HepG2 (cell line): ENCODE measurements around the gene RUFY2. TPM values are rescaled to one million over a fixed set of nuclear protein-coding genes. Genes with fewer than 3 reads are reported as not detected.

Experiments
- CBX1 ChIP-seq: IDR thresholded peaks from one replicate; pipeline ENCODE4 v1.6.1; 2016; ENCODE audit warnings: antibody characterized with exemption, low read depth
- FOXC1 ChIP-seq: sonication (generic); formaldehyde crosslinking; IDR thresholded peaks from 2 replicates; pipeline ENCODE4 v1.8.0; 2022; ENCODE audit warnings: mild to moderate bottlenecking, missing genetic modification reagents, borderline replicate concordance
- FOXK2 ChIP-seq: fragments of 450-650 bp; IDR thresholded peaks from 2 replicates; pipeline ENCODE4 v1.6.1; 2016
- GABPB1 ChIP-seq: IDR thresholded peaks from 2 replicates; pipeline ENCODE4 v1.6.1; 2016; ENCODE audit warnings: mild to moderate bottlenecking, missing genetic modification reagents, moderate library complexity, missing compliant biosample characterization
- GFI1 ChIP-seq: sonication (generic); formaldehyde crosslinking; IDR thresholded peaks from 2 replicates; pipeline ENCODE4 v1.5.0; 2020; ENCODE audit warnings: missing genetic modification reagents, mild to moderate bottlenecking, borderline replicate concordance
- HMG20B ChIP-seq: conservative IDR thresholded peaks from 2 replicates; pipeline ENCODE4 v1.6.1; 2016; ENCODE audit warnings: missing genetic modification reagents, missing compliant biosample characterization
- HNRNPK ChIP-seq: fragments of 200-400 bp; formaldehyde crosslinking; IDR thresholded peaks from 2 replicates; pipeline ENCODE4 v1.6.1; 2018; ENCODE audit warnings: low read length, low read depth, moderate library complexity, mild to moderate bottlenecking; ENCODE audit not compliant: poor library complexity, severe bottlenecking
- KDM6A ChIP-seq: IDR thresholded peaks from 2 replicates; pipeline ENCODE4 v1.6.1; 2016; ENCODE audit warnings: low read depth
- MED1 ChIP-seq: sonication (generic); formaldehyde crosslinking; IDR thresholded peaks from 2 replicates; pipeline ENCODE4 v1.4.0; 2020; ENCODE audit warnings: missing genetic modification reagents
- NRL ChIP-seq: sonication (generic); formaldehyde crosslinking; IDR thresholded peaks from 2 replicates; pipeline ENCODE4 v1.5.0; 2020; ENCODE audit warnings: missing genetic modification reagents, mild to moderate bottlenecking, moderate library complexity, borderline replicate concordance
- RBFOX2 ChIP-seq: fragments of 200-400 bp; formaldehyde crosslinking; IDR thresholded peaks from 2 replicates; pipeline ENCODE4 v1.6.1; 2017; ENCODE audit warnings: low read depth, mild to moderate bottlenecking, low read length
- TBP ChIP-seq: sonication (generic); formaldehyde crosslinking; IDR thresholded peaks from 2 replicates; pipeline ENCODE4 v1.5.0; 2020; ENCODE audit warnings: missing genetic modification reagents
- TCF7L2 ChIP-seq: IDR thresholded peaks from 2 replicates; pipeline ENCODE4 v1.6.1; 2011; ENCODE audit warnings: mild to moderate bottlenecking, low read depth, low read length, moderate library complexity
- ZKSCAN1 ChIP-seq: fragments of 150-350 bp; IDR thresholded peaks from 2 replicates; pipeline ENCODE4 v1.6.1; 2014; ENCODE audit warnings: low read length
- ZNF142 ChIP-seq: sonication (generic); formaldehyde crosslinking; IDR thresholded peaks from 2 replicates; pipeline ENCODE4 v1.4.0; 2020; ENCODE audit warnings: missing genetic modification reagents
- ZNF33B ChIP-seq: sonication (generic); formaldehyde crosslinking; IDR thresholded peaks from 2 replicates; pipeline ENCODE4 v1.5.1; 2020; ENCODE audit warnings: mild to moderate bottlenecking, missing genetic modification reagents
- ZNF562 ChIP-seq: sonication (generic); formaldehyde crosslinking; IDR thresholded peaks from 2 replicates; pipeline ENCODE4 v1.8.0; 2022; ENCODE audit warnings: missing genetic modification reagents, borderline replicate concordance
- ZSCAN12 ChIP-seq: sonication (generic); formaldehyde crosslinking; IDR thresholded peaks from 2 replicates; pipeline ENCODE4 v1.9.0; 2021; ENCODE audit warnings: mild to moderate bottlenecking, missing genetic modification reagents
- ZSCAN5A ChIP-seq: sonication (generic); formaldehyde crosslinking; IDR thresholded peaks from 2 replicates; pipeline ENCODE4 v1.8.0; 2022; ENCODE audit warnings: mild to moderate bottlenecking, missing genetic modification reagents, borderline replicate concordance
- polyA plus RNA-seq, 8 experiments: library from polyadenylated mRNA; depleted of rRNA in 3 of 8; stranded (reverse) in 7 of 8; unstranded in 1 of 8; fragments of >200 nt; fragmentation: Illumina TruSeq in 4 of 8; extraction: Trizol in 4 of 8; gene quantifications; 2 replicates each; pipeline versions ENCODE4 v1.2.1 to v1.2.3, GENCODE V29; 2011 to 2016; ENCODE audit warnings: low read depth in 4 of 8, missing spikeins in 1 of 8, mixed read lengths in 1 of 8; ENCODE audit not compliant: insufficient read depth in 1 of 8
- total RNA-seq, 5 experiments: library from RNA; depleted of rRNA; stranded (reverse); fragments of >200 nt; fragmentation: Illumina TruSeq; extraction: Trizol; gene quantifications; 2 replicates each; pipeline ENCODE4 v1.2.3, GENCODE V29; 2016; ENCODE audit warnings: low read depth in 1 of 5
- TF ChIP-seq, protein P1 (sequence below): fragments of 450-650 bp; IDR thresholded peaks from 2 replicates; pipeline ENCODE4 v1.6.1; 2017; ENCODE audit warnings: mild to moderate bottlenecking

The RUFY2 gene
- total and polyA plus RNA-seq, 2 of the 13 experiments (the other 11 are each of a cell fraction or from before 2014, with no cell fraction given) = 10.1 to 16.1 TPM

DNA sequence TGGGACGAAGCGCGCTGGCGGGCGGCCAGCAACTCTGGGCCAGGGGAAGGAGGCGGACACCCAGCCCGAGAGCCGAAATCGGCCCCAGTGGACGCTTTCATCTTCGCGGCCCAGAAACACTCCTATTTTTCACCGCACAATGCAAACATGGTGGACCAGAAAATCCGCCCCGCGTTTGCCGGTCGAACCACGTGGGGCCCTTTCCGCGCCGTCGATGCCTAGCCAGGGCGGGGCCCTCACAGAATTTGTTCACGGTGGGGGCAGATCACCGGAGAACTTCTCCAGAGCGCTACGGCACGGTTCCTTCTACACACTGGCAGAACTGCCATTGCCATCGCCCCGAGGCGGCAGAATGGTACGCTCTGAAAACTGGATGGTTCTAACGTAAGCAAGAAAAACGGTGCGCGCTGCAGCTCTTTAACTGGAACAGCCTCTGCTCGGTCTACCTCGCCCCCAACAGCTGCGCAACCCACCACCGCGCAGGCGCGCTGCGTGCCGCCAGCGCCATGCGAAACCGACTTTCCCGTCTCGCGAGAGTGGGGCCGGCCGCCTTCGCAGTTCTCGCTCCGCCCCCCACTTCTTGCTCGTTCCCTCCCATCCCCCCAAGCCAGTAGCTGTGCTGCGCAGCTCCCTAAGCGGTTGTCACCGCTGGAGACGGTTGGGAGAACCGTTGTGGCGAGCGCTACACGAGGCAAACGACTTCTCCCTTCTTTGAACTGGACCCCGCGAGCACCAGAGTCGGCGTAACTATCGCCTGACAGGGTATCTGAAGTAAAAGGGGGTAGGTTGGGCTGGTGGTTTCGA, 75.4 kb downstream of the RUFY2 start, which contains the start of gene HNRNPH3 (continued):
- TF ChIP-seq ZNF142 (CRISPR knock-in tag) = peak; percentile 96
- peak; percentile 82; the same call in 1 of the 2 replicates for TF ChIP-seq ZNF33B (CRISPR knock-in tag)
- no peak for TF ChIP-seq TCF7L2
- peak; percentile 96 for TF ChIP-seq CBX1
- TF ChIP-seq ZNF562 (CRISPR knock-in tag) = 0 out of 2 replicates have a peak, but pooled peaks have one; percentile 33
- TF ChIP-seq ZKSCAN1 = peak; percentile 77
- 0 out of 2 replicates have a peak, but pooled peaks have one; percentile 22 for TF ChIP-seq ZSCAN12
- TF ChIP-seq MED1 = peak; percentile 86
- TF ChIP-seq GABPB1 (CRISPR knock-in tag) = peak; percentile 77
- 0 out of 2 replicates have a peak, but pooled peaks have one; percentile 10 for TF ChIP-seq ZSCAN5A (CRISPR knock-in tag)
- peak; percentile 37; the same call in 1 of the 2 replicates for TF ChIP-seq FOXC1
- TF ChIP-seq, protein P1, sequence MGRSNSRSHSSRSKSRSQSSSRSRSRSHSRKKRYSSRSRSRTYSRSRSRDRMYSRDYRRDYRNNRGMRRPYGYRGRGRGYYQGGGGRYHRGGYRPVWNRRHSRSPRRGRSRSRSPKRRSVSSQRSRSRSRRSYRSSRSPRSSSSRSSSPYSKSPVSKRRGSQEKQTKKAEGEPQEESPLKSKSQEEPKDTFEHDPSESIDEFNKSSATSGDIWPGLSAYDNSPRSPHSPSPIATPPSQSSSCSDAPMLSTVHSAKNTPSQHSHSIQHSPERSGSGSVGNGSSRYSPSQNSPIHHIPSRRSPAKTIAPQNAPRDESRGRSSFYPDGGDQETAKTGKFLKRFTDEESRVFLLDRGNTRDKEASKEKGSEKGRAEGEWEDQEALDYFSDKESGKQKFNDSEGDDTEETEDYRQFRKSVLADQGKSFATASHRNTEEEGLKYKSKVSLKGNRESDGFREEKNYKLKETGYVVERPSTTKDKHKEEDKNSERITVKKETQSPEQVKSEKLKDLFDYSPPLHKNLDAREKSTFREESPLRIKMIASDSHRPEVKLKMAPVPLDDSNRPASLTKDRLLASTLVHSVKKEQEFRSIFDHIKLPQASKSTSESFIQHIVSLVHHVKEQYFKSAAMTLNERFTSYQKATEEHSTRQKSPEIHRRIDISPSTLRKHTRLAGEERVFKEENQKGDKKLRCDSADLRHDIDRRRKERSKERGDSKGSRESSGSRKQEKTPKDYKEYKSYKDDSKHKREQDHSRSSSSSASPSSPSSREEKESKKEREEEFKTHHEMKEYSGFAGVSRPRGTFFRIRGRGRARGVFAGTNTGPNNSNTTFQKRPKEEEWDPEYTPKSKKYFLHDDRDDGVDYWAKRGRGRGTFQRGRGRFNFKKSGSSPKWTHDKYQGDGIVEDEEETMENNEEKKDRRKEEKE = no peak
- peak; percentile 98 for TF ChIP-seq RBFOX2
- peak; percentile 89 for TF ChIP-seq HNRNPK
- TF ChIP-seq HMG20B (CRISPR knock-in tag) = peak; percentile 59
- 0 out of 2 replicates have a peak, but pooled peaks have one; percentile 12 for TF ChIP-seq FOXK2
- TF ChIP-seq NRL (CRISPR knock-in tag) = no peak
- TF ChIP-seq GFI1 (CRISPR knock-in tag) = no peak; the same call in 1 of the 2 replicates
- TF ChIP-seq TBP (CRISPR knock-in tag) = no peak
- no peak for TF ChIP-seq KDM6A (CRISPR knock-in tag)
